GM23338 (cell line): ENCODE data around the gene CELSR1. TPM values are rescaled to one million over a fixed set of nuclear protein-coding genes. Genes with fewer than 3 reads are reported as not detected.

Experiments
- ATAC-seq: fragments of 200-7000 bp; cut with Tn5 transposase; 3 replicates; pipeline ENCODE4 v1.9.1; 2020
- DNase-seq: peaks from one replicate; pipeline ENCODE4 v3.0.0-alpha.2; 2015; ENCODE audit warnings: low spot score
- H2AFZ ChIP-seq: fragments of 200-600 bp; sonication (generic); 2 replicates; pipeline ENCODE4 v1.8.0; 2016; ENCODE audit warnings: antibody characterized with exemption, mild to moderate bottlenecking, moderate library complexity
- H3F3A ChIP-seq: fragments of 200-600 bp; sonication (generic); replicated peaks from 2 replicates; pipeline ENCODE4 v1.8.0; 2017; ENCODE audit warnings: antibody characterized with exemption, mixed run types, low read depth
- H3K27ac ChIP-seq: fragments of 200-600 bp; sonication (generic); 2 replicates; pipeline ENCODE4 v1.6.1; 2016; ENCODE audit warnings: low read depth
- H3K27me3 ChIP-seq: fragments of 200-600 bp; sonication (generic); 2 replicates; pipeline ENCODE4 v1.8.0; 2016; ENCODE audit warnings: mild to moderate bottlenecking, mixed run types, moderate library complexity; ENCODE audit not compliant: insufficient read depth
- H3K36me3 ChIP-seq: fragments of 200-600 bp; sonication (generic); 2 replicates; pipeline ENCODE4 v1.8.0; 2016; ENCODE audit warnings: mild to moderate bottlenecking; ENCODE audit not compliant: insufficient read depth
- H3K4me1 ChIP-seq: fragments of 200-600 bp; sonication (generic); 2 replicates; pipeline ENCODE4 v1.8.0; 2016; ENCODE audit warnings: mild to moderate bottlenecking, moderate library complexity; ENCODE audit not compliant: insufficient read depth
- H3K4me2 ChIP-seq: fragments of 200-600 bp; sonication (generic); 2 replicates; pipeline ENCODE4 v1.7.1; 2017; ENCODE audit warnings: mixed run types
- H3K4me3 ChIP-seq: fragments of 200-600 bp; sonication (generic); 2 replicates; pipeline ENCODE4 v1.6.1; 2016; ENCODE audit warnings: mixed run types
- H3K79me2 ChIP-seq: fragments of 200-600 bp; sonication (generic); replicated peaks from 2 replicates; pipeline ENCODE4 v1.8.0; 2017; ENCODE audit warnings: mild to moderate bottlenecking; ENCODE audit not compliant: insufficient read depth
- H3K9me2 ChIP-seq: fragments of 200-600 bp; sonication (generic); 2 replicates; pipeline ENCODE4 v1.8.0; 2017; ENCODE audit not compliant: insufficient read depth
- H4K20me1 ChIP-seq: fragments of 200-600 bp; sonication (generic); replicated peaks from 2 replicates; pipeline ENCODE4 v1.8.0; 2017; ENCODE audit warnings: mild to moderate bottlenecking; ENCODE audit not compliant: insufficient read depth
- H3K27ac Mint-ChIP-seq: 2 replicates; pipeline ENCODE4 v1.8.0; 2020; ENCODE audit warnings: inconsistent platforms, mild to moderate bottlenecking, moderate library complexity, mixed read lengths
- H3K27me3 Mint-ChIP-seq: 3 replicates; pipeline ENCODE4 v1.8.0; 2022; ENCODE audit warnings: low read depth, mild to moderate bottlenecking, moderate library complexity, mixed read lengths, inconsistent platforms; ENCODE audit not compliant: insufficient read depth, poor library complexity
- H3K36me3 Mint-ChIP-seq: 3 replicates; pipeline ENCODE4 v1.8.0; 2021; ENCODE audit warnings: low read depth, mild to moderate bottlenecking, inconsistent platforms, moderate library complexity, mixed read lengths
- H3K4me1 Mint-ChIP-seq: 3 replicates; pipeline ENCODE4 v1.8.0; 2020; ENCODE audit warnings: mild to moderate bottlenecking, inconsistent platforms, mixed read lengths
- H3K4me3 Mint-ChIP-seq: 3 replicates; pipeline ENCODE4 v1.8.0; 2021; ENCODE audit warnings: moderate library complexity, mild to moderate bottlenecking, inconsistent platforms, mixed read lengths
- H3K9me3 Mint-ChIP-seq: 3 replicates; pipeline ENCODE4 v1.8.0; 2020; ENCODE audit warnings: moderate library complexity, mild to moderate bottlenecking, inconsistent platforms, mixed read lengths
- CREB1 ChIP-seq: fragments of 250-450 bp; sonication (Bioruptor Pico); IDR thresholded peaks from 2 replicates; pipeline ENCODE4 v1.5.0; 2020; ENCODE audit warnings: low read depth, mild to moderate bottlenecking, moderate library complexity
- JUNB ChIP-seq: IDR thresholded peaks from one replicate; pipeline ENCODE4 v1.6.1; 2016; ENCODE audit warnings: antibody characterized with exemption; ENCODE audit not compliant: unreplicated experiment
- NANOG ChIP-seq: IDR thresholded peaks from 2 replicates; pipeline ENCODE4 v1.6.1; 2016; ENCODE audit warnings: antibody characterized with exemption, borderline replicate concordance
- POLR2AphosphoS5 ChIP-seq: IDR thresholded peaks from 2 replicates; pipeline ENCODE4 v1.6.1; 2016; ENCODE audit warnings: antibody characterized with exemption, low read depth
- ZNF114 ChIP-seq: fragments of 250-450 bp; sonication (Bioruptor Pico); IDR thresholded peaks from 2 replicates; pipeline ENCODE4 v1.5.0; 2020; ENCODE audit warnings: mild to moderate bottlenecking, moderate library complexity
- ZNF331 ChIP-seq: fragments of 250-450 bp; sonication (Bioruptor Pico); IDR thresholded peaks from 2 replicates; pipeline ENCODE4 v1.5.0; 2020; ENCODE audit warnings: low read depth, mild to moderate bottlenecking, moderate library complexity
- polyA plus RNA-seq: library from polyadenylated mRNA; unstranded; fragments of >200 nt; fragmentation: Nextera tagmentation; extraction: Ambion mirVana; gene quantifications from 2 replicates; pipeline ENCODE4 v1.2.1, GENCODE V29; 2016
- total RNA-seq: library from RNA; depleted of rRNA; stranded (reverse); fragments of >200 nt; shearing (Covaris generic); gene quantifications from 2 replicates; pipeline ENCODE4 v1.2.3, GENCODE V29; 2014
- TF ChIP-seq, protein P1 (sequence below): fragments of 250-450 bp; sonication (Bioruptor Pico); IDR thresholded peaks from 2 replicates; pipeline ENCODE4 v1.5.0; 2020; ENCODE audit warnings: mild to moderate bottlenecking, moderate library complexity
- TF ChIP-seq, protein P2 (sequence below), 2 experiments: fragments of 200-600 bp in 1 of 2; sonication (generic) in 1 of 2; conservative IDR thresholded peaks; 2 replicates each; pipeline versions ENCODE4 v1.5.1 to v1.6.1; 2016 to 2017; ENCODE audit warnings: antibody characterized with exemption in 2 of 2, low read depth in 2 of 2, mild to moderate bottlenecking in 2 of 2, moderate library complexity in 1 of 2

The CELSR1 gene
- total and polyA plus RNA-seq, 2 experiments from 2014 or later, result 4.8 to 20.4 TPM

DNA sequence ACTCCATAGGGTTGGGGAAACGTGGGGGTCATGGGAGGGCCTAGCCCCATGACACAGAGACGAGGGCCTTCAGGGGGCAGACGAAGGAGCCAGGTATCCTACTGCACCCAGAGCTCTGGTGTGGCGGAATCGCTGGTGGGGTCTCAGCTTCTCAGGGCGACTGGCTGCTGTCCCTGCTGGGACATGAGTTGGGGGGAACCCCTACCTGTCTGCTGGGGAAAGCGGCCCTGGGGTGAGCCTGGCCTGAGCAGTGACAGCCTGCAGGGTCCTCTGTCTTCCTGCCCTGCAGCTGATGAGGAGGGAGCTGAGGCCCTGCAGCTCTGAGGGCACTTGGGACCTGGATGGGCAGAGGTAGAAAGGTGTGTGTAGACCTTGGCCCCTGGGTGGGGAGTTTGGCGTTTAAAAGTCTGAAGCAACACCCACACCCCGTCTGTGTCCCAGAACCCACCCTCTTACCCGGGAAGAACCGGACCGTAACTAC is 49.2 kb upstream of the CELSR1 start:
- Histone ChIP-seq H3K9me2 (no peaks in the 10 kb centered on the region), H3K27ac (no peak overlapping the region), H3K4me3 (no peak overlapping the region), H2AFZ (no peak overlapping the region), H3K27me3 (no peaks in the 10 kb centered on the region), H3K79me2 (peaks cover 38% of the 10 kb centered on the region), H4K20me1 (no peaks in the 10 kb centered on the region; the same call in none of the 2 replicates), H3K4me2 (no peak overlapping the region), H3K4me1 (peaks cover 16% of the 10 kb centered on the region; the same call in 1 of the 2 replicates), H3K36me3 (no peaks in the 10 kb centered on the region), H3F3A (no peaks in the 10 kb centered on the region)
- H3K4me3 Mint-ChIP-seq, result no peak overlapping the region
- DNase-seq (no peak), ATAC-seq (no peak)
- H3K27me3 Mint-ChIP-seq, result peaks cover 13% of the 10 kb centered on the region
- H3K27ac Mint-ChIP-seq, result no peak overlapping the region
- TF ChIP-seq ZNF331 (CRISPR knock-in tag) (no peak), CREB1 (CRISPR knock-in tag) (no peak), JUNB (no peak), NANOG (no peak), ZNF114 (no peak)
- no peaks in the 10 kb centered on the region for H3K9me3 Mint-ChIP-seq
- peaks cover 57% of the 10 kb centered on the region for H3K4me1 Mint-ChIP-seq
- no peaks in the 10 kb centered on the region for H3K36me3 Mint-ChIP-seq

DNA sequence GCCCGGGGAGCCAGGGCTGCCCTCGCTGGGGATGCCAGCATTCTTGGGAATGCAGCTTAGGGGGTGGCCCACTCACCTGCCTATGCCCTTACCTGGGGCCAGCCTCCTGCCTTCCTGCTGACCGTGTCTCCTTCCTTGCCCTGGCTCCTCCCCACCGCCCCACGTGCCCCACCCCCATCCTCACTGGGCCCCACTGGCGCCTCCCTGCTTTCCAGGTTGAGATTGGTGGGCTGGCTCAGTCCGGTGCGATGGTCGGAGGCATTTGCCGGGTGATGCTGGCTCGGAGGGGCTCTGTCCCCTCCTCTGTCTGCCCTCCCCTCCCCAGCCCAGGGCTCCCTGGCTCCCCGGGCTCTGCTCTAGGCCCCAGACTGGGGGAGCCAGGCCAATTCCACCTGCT is 48.7 kb upstream of the CELSR1 start:
- Histone ChIP-seq H2AFZ (no peak overlapping the region), H3K79me2 (peaks cover 39% of the 10 kb centered on the region), H3K4me1 (peaks cover 16% of the 10 kb centered on the region; the same call in 1 of the 2 replicates), H3K27me3 (no peaks in the 10 kb centered on the region), H3K4me2 (no peak overlapping the region), H4K20me1 (no peaks in the 10 kb centered on the region; the same call in none of the 2 replicates), H3K9me2 (no peaks in the 10 kb centered on the region), H3K36me3 (no peaks in the 10 kb centered on the region), H3F3A (no peaks in the 10 kb centered on the region), H3K27ac (no peak overlapping the region), H3K4me3 (no peak overlapping the region)
- no peaks in the 10 kb centered on the region for H3K36me3 Mint-ChIP-seq
- TF ChIP-seq POLR2AphosphoS5 (no peak), ZNF331 (CRISPR knock-in tag) (no peak)
- TF ChIP-seq, protein P1, sequence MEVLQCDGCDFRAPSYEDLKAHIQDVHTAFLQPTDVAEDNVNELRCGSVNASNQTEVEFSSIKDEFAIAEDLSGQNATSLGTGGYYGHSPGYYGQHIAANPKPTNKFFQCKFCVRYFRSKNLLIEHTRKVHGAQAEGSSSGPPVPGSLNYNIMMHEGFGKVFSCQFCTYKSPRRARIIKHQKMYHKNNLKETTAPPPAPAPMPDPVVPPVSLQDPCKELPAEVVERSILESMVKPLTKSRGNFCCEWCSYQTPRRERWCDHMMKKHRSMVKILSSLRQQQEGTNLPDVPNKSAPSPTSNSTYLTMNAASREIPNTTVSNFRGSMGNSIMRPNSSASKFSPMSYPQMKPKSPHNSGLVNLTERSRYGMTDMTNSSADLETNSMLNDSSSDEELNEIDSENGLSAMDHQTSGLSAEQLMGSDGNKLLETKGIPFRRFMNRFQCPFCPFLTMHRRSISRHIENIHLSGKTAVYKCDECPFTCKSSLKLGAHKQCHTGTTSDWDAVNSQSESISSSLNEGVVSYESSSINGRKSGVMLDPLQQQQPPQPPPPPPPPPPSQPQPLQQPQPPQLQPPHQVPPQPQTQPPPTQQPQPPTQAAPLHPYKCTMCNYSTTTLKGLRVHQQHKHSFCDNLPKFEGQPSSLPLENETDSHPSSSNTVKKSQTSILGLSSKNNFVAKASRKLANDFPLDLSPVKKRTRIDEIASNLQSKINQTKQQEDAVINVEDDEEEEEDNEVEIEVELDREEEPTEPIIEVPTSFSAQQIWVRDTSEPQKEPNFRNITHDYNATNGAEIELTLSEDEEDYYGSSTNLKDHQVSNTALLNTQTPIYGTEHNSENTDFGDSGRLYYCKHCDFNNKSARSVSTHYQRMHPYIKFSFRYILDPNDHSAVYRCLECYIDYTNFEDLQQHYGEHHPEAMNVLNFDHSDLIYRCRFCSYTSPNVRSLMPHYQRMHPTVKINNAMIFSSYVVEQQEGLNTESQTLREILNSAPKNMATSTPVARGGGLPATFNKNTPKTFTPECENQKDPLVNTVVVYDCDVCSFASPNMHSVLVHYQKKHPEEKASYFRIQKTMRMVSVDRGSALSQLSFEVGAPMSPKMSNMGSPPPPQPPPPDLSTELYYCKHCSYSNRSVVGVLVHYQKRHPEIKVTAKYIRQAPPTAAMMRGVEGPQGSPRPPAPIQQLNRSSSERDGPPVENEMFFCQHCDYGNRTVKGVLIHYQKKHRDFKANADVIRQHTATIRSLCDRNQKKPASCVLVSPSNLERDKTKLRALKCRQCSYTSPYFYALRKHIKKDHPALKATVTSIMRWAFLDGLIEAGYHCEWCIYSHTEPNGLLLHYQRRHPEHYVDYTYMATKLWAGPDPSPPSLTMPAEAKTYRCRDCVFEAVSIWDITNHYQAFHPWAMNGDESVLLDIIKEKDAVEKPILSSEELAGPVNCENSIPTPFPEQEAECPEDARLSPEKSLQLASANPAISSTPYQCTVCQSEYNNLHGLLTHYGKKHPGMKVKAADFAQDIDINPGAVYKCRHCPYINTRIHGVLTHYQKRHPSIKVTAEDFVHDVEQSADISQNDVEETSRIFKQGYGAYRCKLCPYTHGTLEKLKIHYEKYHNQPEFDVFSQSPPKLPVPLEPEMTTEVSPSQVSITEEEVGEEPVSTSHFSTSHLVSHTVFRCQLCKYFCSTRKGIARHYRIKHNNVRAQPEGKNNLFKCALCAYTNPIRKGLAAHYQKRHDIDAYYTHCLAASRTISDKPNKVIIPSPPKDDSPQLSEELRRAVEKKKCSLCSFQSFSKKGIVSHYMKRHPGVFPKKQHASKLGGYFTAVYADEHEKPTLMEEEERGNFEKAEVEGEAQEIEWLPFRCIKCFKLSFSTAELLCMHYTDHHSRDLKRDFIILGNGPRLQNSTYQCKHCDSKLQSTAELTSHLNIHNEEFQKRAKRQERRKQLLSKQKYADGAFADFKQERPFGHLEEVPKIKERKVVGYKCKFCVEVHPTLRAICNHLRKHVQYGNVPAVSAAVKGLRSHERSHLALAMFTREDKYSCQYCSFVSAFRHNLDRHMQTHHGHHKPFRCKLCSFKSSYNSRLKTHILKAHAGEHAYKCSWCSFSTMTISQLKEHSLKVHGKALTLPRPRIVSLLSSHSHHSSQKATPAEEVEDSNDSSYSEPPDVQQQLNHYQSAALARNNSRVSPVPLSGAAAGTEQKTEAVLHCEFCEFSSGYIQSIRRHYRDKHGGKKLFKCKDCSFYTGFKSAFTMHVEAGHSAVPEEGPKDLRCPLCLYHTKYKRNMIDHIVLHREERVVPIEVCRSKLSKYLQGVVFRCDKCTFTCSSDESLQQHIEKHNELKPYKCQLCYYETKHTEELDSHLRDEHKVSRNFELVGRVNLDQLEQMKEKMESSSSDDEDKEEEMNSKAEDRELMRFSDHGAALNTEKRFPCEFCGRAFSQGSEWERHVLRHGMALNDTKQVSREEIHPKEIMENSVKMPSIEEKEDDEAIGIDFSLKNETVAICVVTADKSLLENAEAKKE (CRISPR knock-in tag), result no peak
- TF ChIP-seq, protein P2, sequence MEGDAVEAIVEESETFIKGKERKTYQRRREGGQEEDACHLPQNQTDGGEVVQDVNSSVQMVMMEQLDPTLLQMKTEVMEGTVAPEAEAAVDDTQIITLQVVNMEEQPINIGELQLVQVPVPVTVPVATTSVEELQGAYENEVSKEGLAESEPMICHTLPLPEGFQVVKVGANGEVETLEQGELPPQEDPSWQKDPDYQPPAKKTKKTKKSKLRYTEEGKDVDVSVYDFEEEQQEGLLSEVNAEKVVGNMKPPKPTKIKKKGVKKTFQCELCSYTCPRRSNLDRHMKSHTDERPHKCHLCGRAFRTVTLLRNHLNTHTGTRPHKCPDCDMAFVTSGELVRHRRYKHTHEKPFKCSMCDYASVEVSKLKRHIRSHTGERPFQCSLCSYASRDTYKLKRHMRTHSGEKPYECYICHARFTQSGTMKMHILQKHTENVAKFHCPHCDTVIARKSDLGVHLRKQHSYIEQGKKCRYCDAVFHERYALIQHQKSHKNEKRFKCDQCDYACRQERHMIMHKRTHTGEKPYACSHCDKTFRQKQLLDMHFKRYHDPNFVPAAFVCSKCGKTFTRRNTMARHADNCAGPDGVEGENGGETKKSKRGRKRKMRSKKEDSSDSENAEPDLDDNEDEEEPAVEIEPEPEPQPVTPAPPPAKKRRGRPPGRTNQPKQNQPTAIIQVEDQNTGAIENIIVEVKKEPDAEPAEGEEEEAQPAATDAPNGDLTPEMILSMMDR (conservative IDR thresholded peaks at IDR 0.05; ENCODE audit: low read depth in 2 of 2), result no peak; a peak in 1 of 4 replicates
- H3K4me3 Mint-ChIP-seq, result no peak overlapping the region
- H3K4me1 Mint-ChIP-seq, result peaks cover 60% of the 10 kb centered on the region
- peak; percentile 52 for DNase-seq
- peak; percentile 35 for ATAC-seq
- no peaks in the 10 kb centered on the region for H3K9me3 Mint-ChIP-seq
- peaks cover 12% of the 10 kb centered on the region for H3K27me3 Mint-ChIP-seq
- H3K27ac Mint-ChIP-seq, result no peak overlapping the region
